Right ventricle myocardium inferior (tissue), 1 donor: ENCODE results near the gene DCTN1. TPM values are rescaled to one million over a fixed set of nuclear protein-coding genes. Genes with fewer than 3 reads are reported as not detected.
"Not testable (repeated sequence)": the region's sequence is repeated elsewhere in the genome, so short reads cannot be mapped to it uniquely, and the experiment has no call there.

Experiments used
- ATAC-seq: fragments of 200-7000 bp; cut with Tn5 transposase; one replicate; pipeline ENCODE4 v1.9.1; 2020; ENCODE audit warnings: mild to moderate bottlenecking, moderate library complexity
- DNase-seq: peaks from one replicate; pipeline ENCODE4 v3.0.0; 2021; ENCODE audit errors: missing footprints
- intact Hi-C: fragments of 100-400 bp; cut with DNase I; formaldehyde crosslinking; loops from one replicate; pipeline ENCODE4 v1.11.0; 2022
- total RNA-seq: library from RNA; stranded (reverse); fragmentation: NEBNext Ultra II Directional; extraction: Animal tissue kit (Norgen Biotek cat#: 25700); gene quantifications from one replicate; pipeline ENCODE4 v1.2.1, GENCODE V29; 2021
- donor health status: DM: no; HTN: yes; CAD: no; lungs with severe emphysema.

Gene DCTN1
- total RNA-seq, 1 donor from 2014 or later = 182 TPM

- ATAC-seq, DNase-seq: not testable (repeated sequence)
- intact Hi-C loops = loop anchor here (5.0 to 10.0 kb wide), 4 partner anchors 56 to 651 kb away; partner anchors contain the start of gene STAMBP
These were observed 43.9 kb downstream of the DCTN1 start for GRCh38 chr2:74336227-74336626.

GRCh38 chr2:74334931-74335333 lies 45.2 kb downstream of the DCTN1 start:
- intact Hi-C loops = loop anchor here (5.0 to 10.0 kb wide), 5 partner anchors 57 to 650 kb away; partner anchors contain the start of gene STAMBP
- DNase-seq = peak; percentile 78
- peak; percentile 80 for ATAC-seq

GRCh38 chr2:74333896-74334586 lies 46.1 kb downstream of the DCTN1 start:
- intact Hi-C loops = loop anchor here (5.0 to 10.0 kb wide), 3 partner anchors 253 to 649 kb away; partner anchors contain the start of gene STAMBP

GRCh38 chr2:74333175-74333574 lies 46.9 kb downstream of the DCTN1 start:
- DNase-seq (no peak), ATAC-seq (no peak)
- intact Hi-C loops = loop anchor here (5.0 to 10.0 kb wide), 3 partner anchors 254 to 648 kb away; partner anchors contain the start of gene STAMBP

More at GRCh38 chr2:74333896-74334586, 46.1 kb downstream of the DCTN1 start:
- DNase-seq (no peak), ATAC-seq (peak; percentile 49)

- no peak for DNase-seq
- ATAC-seq = no peak
- intact Hi-C loops = loop anchor here (5.0 to 10.0 kb wide), 3 partner anchors 255 to 648 kb away; partner anchors contain the start of gene STAMBP
These were observed 47.4 kb downstream of the DCTN1 start for GRCh38 chr2:74332550-74333174.

GRCh38 chr2:74328573-74328972 lies 51.5 kb downstream of the DCTN1 start:
- DNase-seq = no peak
- ATAC-seq = no peak
- intact Hi-C loops = no loop called here

GRCh38 chr2:74328074-74328473 lies 52.0 kb downstream of the DCTN1 start:
- intact Hi-C loops = no loop called here

GRCh38 chr2:74327627-74328026 lies 52.5 kb downstream of the DCTN1 start:
- intact Hi-C loops = no loop called here
- ATAC-seq = no peak

More at GRCh38 chr2:74328074-74328473, 52.0 kb downstream of the DCTN1 start:
- DNase-seq (no peak), ATAC-seq (no peak)

GRCh38 chr2:74327199-74327598 lies 52.9 kb downstream of the DCTN1 start:
- intact Hi-C loops = no loop called here
- DNase-seq = no peak
- no peak for ATAC-seq

More at GRCh38 chr2:74327627-74328026, 52.5 kb downstream of the DCTN1 start:
- DNase-seq = no peak

GRCh38 chr2:74325815-74326214 lies 54.3 kb downstream of the DCTN1 start:
- intact Hi-C loops = no loop called here
- ATAC-seq = no peak

GRCh38 chr2:74321737-74322136 lies 58.4 kb downstream of the DCTN1 start:
- DNase-seq (no peak), ATAC-seq (no peak)
- intact Hi-C loops = no loop called here

More at GRCh38 chr2:74325815-74326214, 54.3 kb downstream of the DCTN1 start:
- no peak for DNase-seq

GRCh38 chr2:74317701-74318100 lies 62.4 kb downstream of the DCTN1 start:
- intact Hi-C loops = no loop called here
- no peak for ATAC-seq
- DNase-seq = no peak

- no peak for ATAC-seq
- intact Hi-C loops = no loop called here
- no peak for DNase-seq
These were observed 63.4 kb downstream of the DCTN1 start for GRCh38 chr2:74316627-74317295.

GRCh38 chr2:74314107-74314506 lies 66.0 kb downstream of the DCTN1 start:
- intact Hi-C loops = no loop called here
- DNase-seq (no peak), ATAC-seq (no peak)

GRCh38 chr2:74313497-74313896 lies 66.6 kb downstream of the DCTN1 start:
- DNase-seq (no peak), ATAC-seq (no peak)

GRCh38 chr2:74312913-74313312 lies 67.2 kb downstream of the DCTN1 start:
- DNase-seq (no peak), ATAC-seq (no peak)
- intact Hi-C loops = no loop called here

More at GRCh38 chr2:74313497-74313896, 66.6 kb downstream of the DCTN1 start:
- intact Hi-C loops = no loop called here
